Progenitor cell of endocrine pancreas (in vitro differentiated cells): Measurements from ENCODE around the gene VTCN1. TPM values are rescaled to one million over a fixed set of nuclear protein-coding genes. Genes with fewer than 3 reads are reported as not detected.

Experiments
- DNase-seq: peaks from one replicate; pipeline ENCODE4 v3.0.0; 2021; ENCODE audit warnings: low spot score; ENCODE audit not compliant: unreplicated experiment
- H3K27ac Mint-ChIP-seq: 2 replicates; pipeline ENCODE4 v1.8.0; 2021; ENCODE audit warnings: mild to moderate bottlenecking, moderate library complexity, mixed read lengths
- H3K27me3 Mint-ChIP-seq: 2 replicates; pipeline ENCODE4 v1.8.0; 2021; ENCODE audit warnings: mixed read lengths
- H3K36me3 Mint-ChIP-seq: 2 replicates; pipeline ENCODE4 v1.8.0; 2022; ENCODE audit warnings: mixed read lengths; ENCODE audit not compliant: insufficient read depth
- H3K4me1 Mint-ChIP-seq: 2 replicates; pipeline ENCODE4 v1.8.0; 2021; ENCODE audit warnings: low read depth, mixed read lengths
- H3K4me3 Mint-ChIP-seq: 2 replicates; pipeline ENCODE4 v1.8.0; 2021; ENCODE audit warnings: low read depth, mild to moderate bottlenecking, moderate library complexity, mixed read lengths
- H3K9me3 Mint-ChIP-seq: 2 replicates; pipeline ENCODE4 v1.8.0; 2021; ENCODE audit warnings: low read depth, mixed read lengths
- CTCF ChIP-seq: fragments of 200-600 bp; sonication (generic); IDR thresholded peaks from one replicate; pipeline ENCODE4 v1.5.0; 2021; ENCODE audit warnings: antibody characterized with exemption, mild to moderate bottlenecking; ENCODE audit not compliant: unreplicated experiment
- total RNA-seq: library from RNA; stranded (reverse); gene quantifications from 2 replicates; pipeline ENCODE4 v1.2.1, GENCODE V29; 2021

Gene VTCN1
- total RNA-seq, 1 donor from 2014 or later: 1.4 TPM

- Mint-ChIP-seq H3K36me3 (no peaks in the 10 kb centered on the region), H3K27me3 (peaks cover 8% of the 10 kb centered on the region), H3K9me3 (peaks cover 4% of the 10 kb centered on the region), H3K4me1 (peaks cover 11% of the 10 kb centered on the region), H3K27ac (no peak overlapping the region), H3K4me3 (no peak overlapping the region)
- TF ChIP-seq CTCF: no peak
- no peak for DNase-seq
Measured at GRCh38 chr1:117198097-117198496, 12.6 kb downstream of the VTCN1 start.

DNA sequence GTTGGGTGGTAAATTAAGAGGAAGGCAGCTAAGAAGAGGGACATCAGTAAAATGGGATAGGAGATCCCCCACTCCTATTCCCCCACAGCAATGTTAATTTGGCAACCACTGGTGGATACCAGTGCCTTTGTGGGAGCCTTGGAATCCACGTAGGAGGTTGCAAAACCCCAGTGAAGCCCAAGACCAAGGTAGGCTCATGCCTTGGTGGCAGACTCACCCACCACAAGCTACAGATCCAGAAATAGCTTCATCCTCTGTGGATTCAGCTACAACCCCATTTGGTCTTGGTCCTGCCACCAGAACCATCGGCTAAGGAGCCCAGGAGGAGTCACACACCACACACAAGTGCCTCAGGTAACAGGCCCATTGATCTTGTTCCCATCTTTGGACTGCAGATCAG is 21.0 kb downstream of the VTCN1 start:
- H3K9me3 Mint-ChIP-seq: peaks cover 13% of the 10 kb centered on the region
- H3K27ac Mint-ChIP-seq: no peak overlapping the region
- no peak for DNase-seq
- no peaks in the 10 kb centered on the region for H3K27me3 Mint-ChIP-seq
- TF ChIP-seq CTCF: no peak
- H3K4me1 Mint-ChIP-seq: peaks cover 7% of the 10 kb centered on the region
- H3K4me3 Mint-ChIP-seq: no peak overlapping the region
- H3K36me3 Mint-ChIP-seq: peaks cover 2% of the 10 kb centered on the region

GRCh38 chr1:117188816-117189437 is 21.8 kb downstream of the VTCN1 start:
- Mint-ChIP-seq H3K4me1 (peaks cover 9% of the 10 kb centered on the region), H3K4me3 (no peak overlapping the region), H3K27ac (no peak overlapping the region), H3K36me3 (peaks cover 2% of the 10 kb centered on the region), H3K27me3 (no peaks in the 10 kb centered on the region), H3K9me3 (peaks cover 13% of the 10 kb centered on the region)
- no peak for TF ChIP-seq CTCF
- DNase-seq: no peak

DNA sequence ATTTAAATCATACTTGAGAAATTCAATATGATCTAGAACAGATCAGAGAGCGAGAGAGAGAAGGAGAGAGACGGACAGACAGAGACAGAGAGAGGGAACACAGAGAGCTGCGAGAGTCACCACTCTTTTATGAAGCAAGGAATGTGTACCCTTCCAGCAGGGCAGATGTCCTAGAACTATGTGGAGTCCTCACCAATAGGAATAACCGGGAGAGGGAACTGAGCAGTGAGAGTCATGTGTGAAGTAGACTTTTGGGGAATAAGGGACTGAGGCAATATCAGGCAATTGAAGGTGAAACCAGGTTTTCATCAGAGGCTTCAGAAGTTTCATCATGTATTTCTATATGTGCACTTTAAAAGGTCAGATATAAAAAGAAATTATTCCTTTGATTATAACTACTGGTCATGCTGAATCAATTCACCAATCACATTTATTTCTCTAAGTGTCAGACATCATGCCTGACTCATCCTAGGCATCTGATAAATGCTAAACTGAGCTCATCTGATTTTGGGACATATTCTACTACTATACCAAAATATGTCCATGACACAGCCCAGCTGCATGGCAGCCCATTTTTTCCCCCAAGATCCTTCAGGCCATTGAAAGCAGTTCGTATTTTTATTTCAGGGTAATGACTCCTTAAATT is 22.4 kb downstream of the VTCN1 start:
- TF ChIP-seq CTCF: no peak
- no peak overlapping the region for H3K27ac Mint-ChIP-seq
- H3K4me1 Mint-ChIP-seq: peaks cover 12% of the 10 kb centered on the region
- peaks cover 2% of the 10 kb centered on the region for H3K36me3 Mint-ChIP-seq
- DNase-seq: no peak
- H3K9me3 Mint-ChIP-seq: peaks cover 11% of the 10 kb centered on the region
- no peak overlapping the region for H3K4me3 Mint-ChIP-seq
- no peaks in the 10 kb centered on the region for H3K27me3 Mint-ChIP-seq

DNA sequence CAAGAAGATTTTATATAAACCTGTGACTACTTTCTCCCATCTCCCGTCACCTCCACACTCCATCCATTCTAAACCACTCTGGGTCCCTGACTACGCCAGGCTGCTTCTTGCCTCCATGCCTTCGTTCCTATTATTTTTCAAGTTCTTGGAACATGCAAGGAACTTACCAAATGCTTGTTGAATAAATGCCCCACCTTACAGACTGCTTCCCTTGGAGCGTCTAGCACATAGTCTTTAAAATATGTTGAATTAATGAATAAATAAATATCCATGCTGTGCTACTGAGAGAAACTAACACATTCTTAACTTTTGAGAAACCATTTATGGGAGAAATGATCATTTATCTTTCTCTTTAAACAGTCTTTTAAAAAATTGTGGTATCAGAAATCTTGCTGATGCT is 27.6 kb downstream of the VTCN1 start:
- no peaks in the 10 kb centered on the region for H3K27me3 Mint-ChIP-seq
- TF ChIP-seq CTCF: no peak
- no peak overlapping the region for H3K27ac Mint-ChIP-seq
- H3K4me3 Mint-ChIP-seq: no peak overlapping the region
- no peaks in the 10 kb centered on the region for H3K36me3 Mint-ChIP-seq
- no peak for DNase-seq
- no peaks in the 10 kb centered on the region for H3K9me3 Mint-ChIP-seq
- peaks cover 48% of the 10 kb centered on the region for H3K4me1 Mint-ChIP-seq
